Cardiac fibroblast (primary cell): Measurements from ENCODE around the gene VASN.
A peak's percentile ranks its signal among the peaks of the same experiment; 100 is the strongest.

Experiments used
- DNase-seq, 2 donors: peaks; one replicate each; pipeline versions ENCODE4 v3.0.0 to v3.0.0-alpha.2; 2010; ENCODE audit warnings: low read depth in 2 of 2
- H3K4me3 ChIP-seq, 2 donors: replicated peaks in 1 of 2; 1 replicate in 1 of 2; 2 replicates in 1 of 2; pipeline ENCODE4 v1.5.1; 2011; ENCODE audit warnings: low read depth in 2 of 2, low read length in 2 of 2, mild to moderate bottlenecking in 2 of 2, moderate library complexity in 1 of 2
- CTCF ChIP-seq: IDR thresholded peaks from one replicate; pipeline ENCODE4 v1.5.1; 2011; ENCODE audit warnings: low read depth, mild to moderate bottlenecking, low read length, inconsistent platforms

Gene VASN

DNA sequence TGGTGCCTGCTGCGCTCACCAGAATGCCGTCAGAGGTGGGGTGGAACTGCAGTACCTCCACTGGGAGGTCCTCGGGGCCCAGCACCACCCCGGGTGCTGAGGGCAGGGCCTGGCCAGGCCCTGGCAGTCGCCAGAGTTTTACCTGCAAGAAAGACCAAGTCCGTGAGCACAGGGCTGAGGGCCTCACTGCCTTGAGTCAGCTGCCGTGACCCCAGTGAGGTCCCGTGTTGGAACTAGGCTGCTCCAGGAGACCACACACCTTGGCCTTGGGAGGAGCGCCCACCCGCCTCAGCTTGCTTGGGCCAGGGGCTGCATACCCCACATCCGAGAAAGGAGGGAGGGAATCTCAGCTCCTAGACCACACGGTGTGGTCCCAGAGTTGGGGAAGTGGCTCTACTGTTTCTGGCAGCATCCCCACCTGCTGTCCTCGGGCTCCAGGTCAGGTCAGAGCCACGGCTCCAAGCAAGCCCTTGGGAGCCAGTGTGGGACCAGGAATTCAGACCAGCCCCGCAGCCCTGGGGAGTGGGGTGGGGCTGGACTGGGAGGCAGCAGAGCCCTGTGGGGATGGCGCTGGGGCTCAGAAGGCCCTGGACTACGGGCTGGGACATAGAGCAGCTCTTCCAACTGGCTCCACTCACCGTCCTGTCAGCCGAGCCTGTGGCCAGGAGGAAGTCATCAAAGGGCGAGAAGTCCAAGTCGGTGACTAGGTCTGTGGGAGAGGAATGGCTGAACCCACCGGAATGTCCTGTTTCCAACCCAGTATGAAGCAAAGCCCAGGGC is 36.1 kb downstream of the VASN start:
- H3K4me3 ChIP-seq = no peak overlapping the region
- TF ChIP-seq CTCF = no peak
- peak; percentile 32 to 79 for DNase-seq

DNA sequence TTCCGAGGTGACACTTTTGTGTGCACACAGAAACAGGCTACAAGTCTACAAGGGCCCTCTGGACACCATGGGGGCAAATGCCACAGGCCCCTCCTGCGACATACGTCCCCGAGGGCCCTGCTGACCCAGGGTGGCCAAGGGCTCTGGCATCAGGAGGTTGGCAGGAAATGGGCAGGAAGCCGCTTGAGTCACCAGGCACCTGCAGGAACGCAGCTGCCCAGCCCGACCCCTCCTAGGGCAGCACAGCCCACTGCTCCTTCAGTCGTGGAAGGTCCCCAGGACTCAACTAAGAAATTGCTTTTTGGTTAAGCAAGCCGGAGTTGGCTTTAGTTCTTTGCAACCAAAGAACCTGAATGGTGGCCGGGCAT is 36.7 kb downstream of the VASN start:
- no peak for TF ChIP-seq CTCF
- DNase-seq = no peak
- H3K4me3 ChIP-seq = no peak overlapping the region

DNA sequence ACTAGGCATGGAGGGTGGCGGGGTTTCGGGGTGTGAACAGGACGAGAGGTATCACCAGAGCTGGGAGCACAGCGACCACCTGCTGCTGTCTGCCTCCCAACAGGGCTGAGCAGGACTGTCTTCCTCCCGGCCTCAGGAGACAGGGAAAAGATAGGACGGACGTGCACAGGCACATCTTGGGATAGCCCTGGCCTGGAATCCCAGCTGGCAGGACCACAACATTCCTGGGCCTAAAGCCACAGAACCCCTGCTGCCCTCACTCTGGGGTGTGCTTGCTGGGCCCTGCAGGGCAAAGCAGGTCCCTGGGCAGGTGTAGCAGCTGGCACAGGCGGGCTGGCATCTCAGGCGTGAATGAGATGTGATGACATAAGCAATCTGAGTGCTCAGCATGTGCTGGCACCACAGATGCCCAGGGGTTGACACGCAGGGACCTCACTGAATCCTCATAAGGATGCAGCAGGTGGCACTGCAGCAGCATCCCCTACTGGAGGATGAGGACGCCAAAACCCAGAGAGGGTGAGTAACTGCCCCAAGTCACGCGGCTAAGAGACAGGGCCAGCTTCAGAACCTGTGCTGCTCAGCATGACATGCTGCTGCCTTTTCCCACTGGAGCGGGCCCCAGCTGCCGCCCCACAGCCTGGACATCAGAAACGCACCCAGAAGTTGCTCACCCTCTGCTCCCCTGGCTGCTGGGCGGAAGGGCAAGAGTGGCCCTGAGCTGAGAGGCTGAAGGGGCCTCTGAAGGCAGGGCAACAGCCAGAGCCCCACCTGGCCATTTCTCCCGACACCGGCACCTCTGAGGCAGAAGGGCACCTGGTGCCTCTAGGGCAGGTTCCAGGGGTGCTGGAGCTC is 37.7 kb downstream of the VASN start:
- no peak for DNase-seq
- no peak overlapping the region for H3K4me3 ChIP-seq
- TF ChIP-seq CTCF = no peak

DNA sequence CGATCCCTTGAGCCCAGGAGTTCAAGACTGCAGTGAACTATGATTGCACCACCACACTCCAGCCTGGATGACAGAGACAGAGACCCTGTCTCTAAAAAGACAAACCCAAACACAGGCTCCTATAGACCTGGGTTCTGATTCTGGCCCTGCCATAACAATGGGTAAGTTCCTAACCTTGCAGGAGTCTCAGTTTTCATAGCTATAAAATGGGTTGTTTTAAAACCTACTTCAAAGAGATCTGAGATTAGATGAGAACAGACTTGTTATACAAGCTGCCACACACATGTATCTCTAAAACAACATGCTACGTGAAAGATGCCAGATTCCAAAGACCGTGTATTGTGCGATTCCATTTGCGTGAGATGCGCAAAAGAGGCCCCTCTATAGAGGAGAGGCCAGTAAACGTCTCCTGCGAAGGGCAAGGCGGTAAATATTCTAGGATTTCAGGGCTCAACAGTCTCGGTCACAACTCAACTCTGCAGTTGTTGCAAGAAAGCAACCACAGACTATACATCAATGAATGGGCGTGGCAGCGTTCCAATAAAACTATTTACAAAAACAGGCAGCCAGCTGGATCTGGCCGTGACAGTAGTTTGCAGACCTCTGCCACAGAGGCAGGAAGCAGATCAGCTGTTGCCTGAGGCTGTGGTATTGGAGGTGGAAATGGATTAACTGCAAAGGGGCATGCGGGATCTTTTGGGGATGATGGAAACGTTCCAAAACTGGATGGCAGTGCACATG is 38.9 kb downstream of the VASN start:
- TF ChIP-seq CTCF = no peak
- peak; percentile 92 to 93 for DNase-seq
- H3K4me3 ChIP-seq = no peak overlapping the region

DNA sequence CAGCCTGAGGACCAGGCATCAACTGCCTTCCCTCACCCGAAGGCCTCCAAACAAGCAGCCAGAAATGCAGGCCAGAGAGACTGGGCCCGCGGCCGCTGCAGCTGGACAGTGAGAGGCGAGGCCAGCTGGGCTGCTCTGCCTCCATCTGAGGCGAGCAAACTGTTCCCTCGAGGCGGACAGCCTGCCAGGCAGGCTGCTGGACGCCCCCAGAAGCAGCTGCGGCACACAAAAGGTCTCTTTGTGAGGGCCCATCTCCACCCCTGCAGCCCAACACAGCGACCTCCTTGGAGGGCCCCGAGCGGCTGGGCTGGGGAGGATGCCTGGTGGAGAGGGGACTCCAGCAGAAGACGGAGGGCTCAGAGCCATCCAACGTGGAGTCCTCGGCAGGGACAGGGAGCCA is 40.0 kb downstream of the VASN start:
- no peak for DNase-seq
- no peak for TF ChIP-seq CTCF
- no peak overlapping the region for H3K4me3 ChIP-seq

- TF ChIP-seq CTCF = no peak
- no peak overlapping the region for H3K4me3 ChIP-seq
- no peak for DNase-seq
Observed at GRCh38 chr16:4412159-4412558, 40.5 kb downstream of the VASN start.
